ENCODE data around the gene PHF2. TPM values are rescaled to one million over a fixed set of nuclear protein-coding genes. Genes with fewer than 3 reads are reported as not detected.

PHF2 gene
- total RNA-seq, 1 experiment from 2014 or later, result 17.4 TPM

- H3K14ac ChIP-seq (ENCODE audit: insufficient read depth, low read length), result no peak overlapping the region
- no peak overlapping the region for H2BK12ac ChIP-seq (ENCODE audit: insufficient read length, low read depth, low read length)
- peak; percentile 17 for DNase-seq
- no peak overlapping the region for H3K23ac ChIP-seq (ENCODE audit: insufficient read length, low read depth, low read length)
- no peak overlapping the region for H4K91ac ChIP-seq (ENCODE audit: insufficient read length, low read depth, low read length)
- TF ChIP-seq, protein P1, sequence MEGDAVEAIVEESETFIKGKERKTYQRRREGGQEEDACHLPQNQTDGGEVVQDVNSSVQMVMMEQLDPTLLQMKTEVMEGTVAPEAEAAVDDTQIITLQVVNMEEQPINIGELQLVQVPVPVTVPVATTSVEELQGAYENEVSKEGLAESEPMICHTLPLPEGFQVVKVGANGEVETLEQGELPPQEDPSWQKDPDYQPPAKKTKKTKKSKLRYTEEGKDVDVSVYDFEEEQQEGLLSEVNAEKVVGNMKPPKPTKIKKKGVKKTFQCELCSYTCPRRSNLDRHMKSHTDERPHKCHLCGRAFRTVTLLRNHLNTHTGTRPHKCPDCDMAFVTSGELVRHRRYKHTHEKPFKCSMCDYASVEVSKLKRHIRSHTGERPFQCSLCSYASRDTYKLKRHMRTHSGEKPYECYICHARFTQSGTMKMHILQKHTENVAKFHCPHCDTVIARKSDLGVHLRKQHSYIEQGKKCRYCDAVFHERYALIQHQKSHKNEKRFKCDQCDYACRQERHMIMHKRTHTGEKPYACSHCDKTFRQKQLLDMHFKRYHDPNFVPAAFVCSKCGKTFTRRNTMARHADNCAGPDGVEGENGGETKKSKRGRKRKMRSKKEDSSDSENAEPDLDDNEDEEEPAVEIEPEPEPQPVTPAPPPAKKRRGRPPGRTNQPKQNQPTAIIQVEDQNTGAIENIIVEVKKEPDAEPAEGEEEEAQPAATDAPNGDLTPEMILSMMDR (conservative IDR thresholded peaks at IDR 0.05), result no peak
- no peaks in the 10 kb centered on the region for H3K4me1 ChIP-seq (ENCODE audit: insufficient read depth, low read length)
- no peaks in the 10 kb centered on the region for H3K9me3 Mint-ChIP-seq
- H2BK120ac ChIP-seq (ENCODE audit: low read depth, low read length, poor library complexity, severe bottlenecking), result no peak overlapping the region
- no peak overlapping the region for H2BK20ac ChIP-seq (ENCODE audit: low read depth, low read length, poor library complexity, severe bottlenecking)
- H3K36me3 Mint-ChIP-seq (ENCODE audit: insufficient read depth in 1 of 3, low read depth in 3 of 3), result peaks cover 0 to 17% (median 13%) of the 10 kb centered on the region in 3 experiments; a peak in 5 of 7 replicates
- H3K4ac ChIP-seq (ENCODE audit: low read depth, low read length), result no peak overlapping the region
- no peaks in the 10 kb centered on the region for H3K79me2 ChIP-seq (ENCODE audit: insufficient read depth, low read length)
- WGBS (ENCODE audit: extremely low coverage, insufficient read length, low lambda C conversion rate), result no CpG with 5 or more reads among the region's 16 CpGs
- no peaks in the 10 kb centered on the region for H3K27me3 ChIP-seq (ENCODE audit: insufficient read depth, low read length)
- H2BK15ac ChIP-seq (ENCODE audit: low read depth, low read length), result no peak overlapping the region
- H3K4me2 ChIP-seq (ENCODE audit: insufficient read depth, insufficient read length, low read length), result no peak overlapping the region
- no peak overlapping the region for H2BK5ac ChIP-seq (ENCODE audit: insufficient read length, low read length)
- H3K4me3 Mint-ChIP-seq, result no peak overlapping the region
- H3K9me3 ChIP-seq (ENCODE audit: control insufficient read depth, low read depth, low read length), result no peaks in the 10 kb centered on the region
- H4K20me1 ChIP-seq (ENCODE audit: control insufficient read depth, insufficient read depth, insufficient read length), result no peaks in the 10 kb centered on the region
- peak overlapping the region in 1 of 3 experiments; percentile 28; a peak in 1 of 7 replicates for H3K27ac Mint-ChIP-seq
- H4K8ac ChIP-seq (replicated peaks; ENCODE audit: insufficient read length, low read depth, low read length), result no peak overlapping the region
- H2AK5ac ChIP-seq (ENCODE audit: insufficient read length, low read length), result no peak overlapping the region
- no peaks in the 10 kb centered on the region for H3K27me3 Mint-ChIP-seq (ENCODE audit: low read depth)
- no peak overlapping the region for H4K5ac ChIP-seq (ENCODE audit: insufficient read length, low read depth, low read length)
- H3K9ac ChIP-seq (ENCODE audit: extremely low read depth, insufficient read length, low read length), result no peak overlapping the region
- H2AFZ ChIP-seq (ENCODE audit: low read length), result no peak overlapping the region
- H3K23me2 ChIP-seq (ENCODE audit: insufficient read length, low read depth, low read length, poor library complexity, severe bottlenecking), result peaks cover 2% of the 10 kb centered on the region
- H3K27ac ChIP-seq (ENCODE audit: insufficient read length, low read depth, low read length), result no peak overlapping the region
- H3K18ac ChIP-seq (ENCODE audit: insufficient read length, low read depth, low read length), result no peak overlapping the region
- H3K4me1 Mint-ChIP-seq, result peaks cover 4% of the 10 kb centered on the region in 2 experiments; a peak in 3 of 4 replicates
- H3K79me1 ChIP-seq (ENCODE audit: insufficient read depth, low read depth, low read length, poor library complexity, severe bottlenecking), result no peaks in the 10 kb centered on the region
- no peak overlapping the region for H3K56ac ChIP-seq (ENCODE audit: insufficient read length, low read depth, low read length)
- no peak overlapping the region for H3T11ph ChIP-seq (ENCODE audit: low read length)
Observed at GRCh38 chr9:93677641-93678136, 101.3 kb downstream of the PHF2 start.

Data from H9 (cell line).